Omental fat pad (tissue), 4 donors: ENCODE data around the gene PRKCB. TPM values are rescaled to one million over a fixed set of nuclear protein-coding genes. Genes with fewer than 3 reads are reported as not detected.

Source experiments
- ATAC-seq: fragments of 150-250 bp; one replicate; pipeline ENCODE4 v1.9.1; 2016; ENCODE audit warnings: mild to moderate bottlenecking, moderate library complexity; ENCODE audit not compliant: low FRiP score
- DNase-seq: peaks from one replicate; pipeline ENCODE4 v3.0.0-alpha.2; 2019; ENCODE audit warnings: low spot score
- CTCF ChIP-seq, 3 donors: fragments of 450-650 bp; IDR thresholded peaks; one replicate each; pipeline ENCODE4 v1.5.1; 2016 to 2017; ENCODE audit warnings: antibody characterized with exemption in 3 of 3, mild to moderate bottlenecking in 3 of 3, moderate library complexity in 2 of 3
- total RNA-seq, 4 donors: library from RNA; depleted of rRNA; stranded (reverse); fragments of >200 nt; gene quantifications; one replicate each; pipeline ENCODE4 v1.1.0, GENCODE V29; 2016

Gene PRKCB
- total RNA-seq, 4 donors from 2014 or later: 5.3 to 18.6 (median 11.1) TPM

GRCh38 chr16:23996258-23996955 is 160.6 kb downstream of the PRKCB start:
- DNase-seq: no peak
- no peak for ATAC-seq
- no peak for TF ChIP-seq CTCF (IDR thresholded peaks at IDR 0.05)

GRCh38 chr16:23998771-23999170 is 163.0 kb downstream of the PRKCB start:
- no peak for ATAC-seq
- TF ChIP-seq CTCF (IDR thresholded peaks at IDR 0.05): no peak
- DNase-seq: no peak

- DNase-seq (no peak), ATAC-seq (no peak)
- no peak for TF ChIP-seq CTCF (IDR thresholded peaks at IDR 0.05)
Measured at GRCh38 chr16:23999663-24000062, 163.9 kb downstream of the PRKCB start.

- TF ChIP-seq CTCF (IDR thresholded peaks at IDR 0.05): no peak
- DNase-seq (no peak), ATAC-seq (no peak)
Measured at GRCh38 chr16:24001710-24002109, 165.9 kb downstream of the PRKCB start.

- DNase-seq: no peak
- TF ChIP-seq CTCF (IDR thresholded peaks at IDR 0.05): no peak
- no peak for ATAC-seq
Measured at GRCh38 chr16:24002619-24003018, 166.8 kb downstream of the PRKCB start.

GRCh38 chr16:24005577-24005976 is 169.8 kb downstream of the PRKCB start:
- TF ChIP-seq CTCF (IDR thresholded peaks at IDR 0.05): no peak
- DNase-seq: no peak
- ATAC-seq: no peak

GRCh38 chr16:24007391-24007790 is 171.6 kb downstream of the PRKCB start:
- ATAC-seq (no peak), DNase-seq (no peak)
- no peak for TF ChIP-seq CTCF (IDR thresholded peaks at IDR 0.05)
